ENCODE data around the gene SLC35E1. TPM values are rescaled to one million over a fixed set of nuclear protein-coding genes. Genes with fewer than 3 reads are reported as not detected.

Gene SLC35E1
- total and polyA plus RNA-seq, 7 experiments from 2014 or later, result 13.3 to 67.3 (median 33.7) TPM

DNA sequence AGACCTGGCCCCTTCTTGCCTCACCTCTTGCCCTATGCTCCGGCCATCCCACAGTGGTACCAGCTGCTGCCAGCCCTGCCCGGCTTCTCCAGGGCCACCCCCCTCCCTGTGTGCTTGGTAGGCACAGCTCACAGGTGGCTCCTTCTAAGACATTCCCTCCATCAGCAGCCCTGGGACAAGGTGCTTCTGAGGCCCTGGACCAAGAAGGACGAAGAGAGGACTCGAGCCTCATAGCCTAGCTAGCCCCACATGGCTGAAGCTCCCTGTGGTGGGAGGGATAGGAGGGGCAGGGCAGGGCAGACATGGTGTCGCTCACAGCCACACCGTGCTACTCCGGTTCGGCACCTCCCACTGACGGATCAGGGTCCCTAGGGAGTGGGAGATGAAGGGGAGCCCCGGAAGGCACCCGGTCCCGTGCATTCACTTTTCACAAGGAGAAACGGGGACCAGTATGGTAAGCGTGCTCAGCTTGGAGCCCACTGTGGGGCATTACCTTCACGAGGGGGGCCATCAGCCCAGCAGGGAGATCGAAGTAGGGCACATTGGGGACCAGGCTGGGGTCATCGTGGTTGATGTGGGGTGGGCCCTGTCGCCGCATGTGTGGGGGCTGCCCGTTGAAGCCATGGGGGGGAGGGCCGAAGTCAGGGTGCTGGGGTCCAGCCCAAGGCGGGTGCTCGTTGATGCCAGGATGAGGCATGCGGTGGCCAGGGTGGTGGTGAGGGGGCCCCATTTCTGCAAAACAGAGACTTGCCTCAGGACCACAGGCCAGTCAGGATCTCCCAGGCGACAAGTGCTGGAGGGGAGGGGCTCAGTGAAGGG lies 49.4 kb downstream of the SLC35E1 start:
- peaks cover 0 to 46% (median 14%) of the 10 kb centered on the region in 5 donors for H3K36me3 Mint-ChIP-seq
- peaks cover 15 to 97% (median 20%) of the 10 kb centered on the region in 3 experiments for H3K36me3 ChIP-seq (ENCODE audit: control insufficient read depth in 2 of 3, insufficient read depth in 3 of 3, low read length in 3 of 3)

DNA sequence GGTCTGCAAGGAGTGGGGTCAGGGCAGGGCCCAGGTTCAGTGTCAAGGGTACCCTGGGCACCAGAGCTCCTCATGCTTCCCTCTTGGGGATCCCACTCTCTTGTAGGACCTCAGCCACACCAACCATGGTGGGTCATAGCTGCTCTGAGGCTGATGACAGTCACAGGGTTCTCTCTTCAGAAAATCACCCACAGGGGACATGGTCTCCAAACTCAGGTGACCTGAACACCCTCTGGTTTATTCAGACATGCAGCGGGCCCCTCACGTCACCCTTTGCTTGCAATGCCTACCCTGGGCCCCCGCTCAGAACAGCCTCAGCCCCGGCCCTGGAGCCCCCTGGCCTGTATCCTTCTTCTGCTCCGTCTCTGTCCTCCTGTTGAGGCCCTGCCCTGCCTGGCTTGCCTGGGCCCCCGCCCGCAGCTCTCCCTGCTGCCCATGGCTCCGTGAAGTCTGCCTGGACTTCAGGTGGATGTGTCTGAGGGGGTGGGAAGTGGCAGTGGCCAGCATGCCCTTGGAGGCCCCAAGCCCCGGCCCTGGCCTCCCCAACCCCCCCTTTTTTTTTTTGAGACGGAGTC lies 50.4 kb downstream of the SLC35E1 start:
- Histone ChIP-seq H3K9me3 (ENCODE audit: control insufficient read depth in 2 of 3, low read length in 3 of 3) (no peaks in the 10 kb centered on the region), H3K4me3 (ENCODE audit: low read length) (no peak overlapping the region), H3K4me1 (ENCODE audit: control insufficient read depth in 2 of 2, insufficient read depth in 2 of 2, low read length in 2 of 2) (peaks cover 0 to 9% of the 10 kb centered on the region in 2 donors), H3K27me3 (ENCODE audit: control insufficient read depth in 2 of 2, insufficient read depth in 2 of 2, low read length in 2 of 2) (no peaks in the 10 kb centered on the region), H3K27ac (ENCODE audit: low read depth, low read length) (no peak overlapping the region), H3K36me3 (ENCODE audit: control insufficient read depth in 2 of 3, insufficient read depth in 3 of 3, low read length in 3 of 3) (peaks cover 10 to 97% (median 18%) of the 10 kb centered on the region in 3 experiments)
- intact Hi-C loops (cut with micrococcal nuclease), result no loop called here
- ChIA-PET CTCF (no interaction called here), POLR2A (interaction anchor here (1.2 kb wide), 1 partner anchor 21 kb away, joined by 3 read pairs; no protein-coding TSS in a partner anchor)
- no peak for ATAC-seq
- Mint-ChIP-seq H3K4me3 (no peak overlapping the region), H3K27me3 (no peaks in the 10 kb centered on the region), H3K4me1 (peaks cover 0 to 4% (median 0%) of the 10 kb centered on the region in 7 donors), H3K27ac (peak overlapping the region in 1 of 9 donors; percentile 58), H3K9me3 (no peaks in the 10 kb centered on the region), H3K36me3 (peaks cover 0 to 42% (median 11%) of the 10 kb centered on the region in 5 donors)
- DNase-seq, result no peak

More for the DNA sequence above, 49.4 kb downstream of the SLC35E1 start:
- H3K4me3 ChIP-seq (ENCODE audit: low read length), result no peak overlapping the region
- POLR2A ChIA-PET, result interaction anchor here (1.2 kb wide), 1 partner anchor 20 kb away, joined by 3 read pairs; no protein-coding TSS in a partner anchor
- CTCF ChIA-PET, result interaction anchor here (0.7 kb wide), 1 partner anchor 528 kb away, joined by 3 read pairs; no protein-coding TSS in a partner anchor
- Mint-ChIP-seq H3K9me3 (no peaks in the 10 kb centered on the region), H3K4me1 (no peaks in the 10 kb centered on the region), H3K27me3 (no peaks in the 10 kb centered on the region), H3K4me3 (no peak overlapping the region), H3K27ac (peak overlapping the region in 1 of 9 donors; percentile 56)
- no peaks in the 10 kb centered on the region for H3K4me1 ChIP-seq (ENCODE audit: control insufficient read depth in 2 of 2, insufficient read depth in 2 of 2, low read length in 2 of 2)
- DNase-seq (no peak), ATAC-seq (no peak)
- intact Hi-C loops (cut with micrococcal nuclease), result no loop called here
- no peaks in the 10 kb centered on the region for H3K9me3 ChIP-seq (ENCODE audit: control insufficient read depth in 2 of 3, low read length in 3 of 3)
- no peak overlapping the region for H3K27ac ChIP-seq (ENCODE audit: low read depth, low read length)
- H3K27me3 ChIP-seq (ENCODE audit: control insufficient read depth in 2 of 2, insufficient read depth in 2 of 2, low read length in 2 of 2), result no peaks in the 10 kb centered on the region

DNA sequence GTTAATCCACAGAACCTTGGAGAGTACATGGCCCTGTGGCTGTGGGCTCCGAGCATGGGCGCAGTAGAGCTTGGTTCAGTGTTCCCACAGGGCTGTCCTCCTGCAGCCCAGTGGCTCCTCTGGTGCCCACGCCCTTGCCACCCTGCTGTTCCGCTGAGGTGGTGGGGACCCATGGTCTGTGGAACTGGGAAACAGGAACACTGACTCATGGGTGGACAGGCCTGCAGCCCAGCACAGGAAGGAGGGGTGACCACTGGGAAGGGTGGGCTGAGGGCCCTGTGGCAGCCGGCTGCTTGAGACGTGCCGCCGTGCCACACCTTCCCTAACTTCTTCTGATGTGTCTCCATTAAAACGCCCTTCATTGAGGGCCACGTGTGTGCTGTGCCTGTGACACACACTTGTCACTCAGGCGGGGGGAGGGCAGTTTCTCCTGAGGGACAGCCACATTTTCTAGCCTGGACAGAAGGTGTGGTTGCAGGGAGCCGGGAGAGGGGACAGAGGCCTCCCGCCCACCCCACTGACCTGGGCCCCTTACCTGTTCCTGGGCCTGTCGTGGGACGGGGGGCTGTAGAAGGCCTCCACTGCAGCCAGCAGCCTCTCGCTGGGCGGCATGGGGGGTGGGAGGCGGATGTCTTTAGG lies 51.1 kb downstream of the SLC35E1 start:
- Histone ChIP-seq H3K36me3 (ENCODE audit: control insufficient read depth in 2 of 3, insufficient read depth in 3 of 3, low read length in 3 of 3) (peaks cover 8 to 93% (median 16%) of the 10 kb centered on the region in 3 experiments), H3K9me3 (ENCODE audit: control insufficient read depth in 2 of 3, low read length in 3 of 3) (no peaks in the 10 kb centered on the region), H3K4me3 (ENCODE audit: low read length) (no peak overlapping the region), H3K4me1 (ENCODE audit: control insufficient read depth in 2 of 2, insufficient read depth in 2 of 2, low read length in 2 of 2) (peaks cover 0 to 11% of the 10 kb centered on the region in 2 donors), H3K27ac (ENCODE audit: low read depth, low read length) (no peak overlapping the region), H3K27me3 (ENCODE audit: control insufficient read depth in 2 of 2, insufficient read depth in 2 of 2, low read length in 2 of 2) (no peaks in the 10 kb centered on the region)
- Mint-ChIP-seq H3K4me3 (no peak overlapping the region), H3K27me3 (no peaks in the 10 kb centered on the region), H3K9me3 (no peaks in the 10 kb centered on the region), H3K27ac (peak overlapping the region in 1 of 9 donors; percentile 38), H3K36me3 (peaks cover 0 to 42% (median 11%) of the 10 kb centered on the region in 5 donors), H3K4me1 (peaks cover 0 to 4% (median 0%) of the 10 kb centered on the region in 7 donors)
- ATAC-seq, result no peak
- DNase-seq, result no peak
- ChIA-PET CTCF (no interaction called here), POLR2A (no interaction called here)
- intact Hi-C loops (cut with micrococcal nuclease), result no loop called here

DNA sequence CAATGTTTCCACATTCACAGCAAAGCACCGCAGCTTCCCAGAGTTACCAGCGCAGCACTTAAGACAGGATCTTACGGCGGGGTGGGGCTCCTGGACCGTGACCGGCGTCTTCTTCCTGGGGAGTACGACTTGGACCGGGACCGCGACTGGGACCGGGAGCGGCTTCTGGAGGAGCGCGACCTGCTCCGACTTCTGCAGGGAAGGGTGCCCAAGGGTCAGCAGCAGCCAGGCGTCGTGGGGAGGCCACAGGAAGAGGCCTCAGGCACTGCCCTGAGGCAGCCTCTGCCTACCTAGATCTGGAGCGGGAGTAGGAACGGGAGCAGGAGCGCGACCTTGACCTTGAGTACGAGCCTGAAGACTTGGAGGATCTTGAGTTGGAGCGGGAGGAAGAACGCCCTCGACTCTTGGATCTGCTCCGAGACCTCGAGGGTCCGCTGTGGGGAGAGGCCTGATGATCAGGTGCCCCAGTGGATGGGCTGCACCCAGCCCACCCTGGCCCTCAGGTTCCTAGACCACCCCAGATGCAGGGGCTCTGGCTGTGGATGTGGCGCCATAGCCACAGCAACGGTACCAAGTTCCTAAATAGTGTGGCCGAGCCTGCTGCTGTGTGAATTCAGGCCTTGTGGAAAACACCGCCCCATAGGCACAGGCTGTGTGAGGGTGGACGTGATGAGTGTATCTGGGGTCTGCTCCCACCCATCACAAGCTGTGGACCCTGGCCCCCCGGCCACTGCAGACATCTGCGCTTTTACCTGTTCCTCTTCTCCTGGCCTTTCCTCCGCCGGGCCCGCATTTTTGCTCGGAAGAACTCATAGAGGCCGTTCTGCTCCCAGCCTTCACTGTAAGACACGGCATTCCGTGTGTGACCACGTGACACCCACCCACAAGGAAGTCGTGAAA lies 51.9 kb downstream of the SLC35E1 start:
- H3K27ac ChIP-seq (ENCODE audit: low read depth, low read length), result no peak overlapping the region
- Mint-ChIP-seq H3K36me3 (peaks cover 0 to 42% (median 11%) of the 10 kb centered on the region in 5 donors), H3K4me3 (no peak overlapping the region), H3K27ac (peak overlapping the region in 1 of 9 donors; percentile 51), H3K4me1 (peaks cover 0 to 4% (median 0%) of the 10 kb centered on the region in 7 donors), H3K9me3 (no peaks in the 10 kb centered on the region), H3K27me3 (no peaks in the 10 kb centered on the region)
- no peaks in the 10 kb centered on the region for H3K9me3 ChIP-seq (ENCODE audit: control insufficient read depth in 2 of 3, low read length in 3 of 3)
- CTCF ChIA-PET, result no interaction called here
- intact Hi-C loops (cut with micrococcal nuclease), result no loop called here
- H3K4me1 ChIP-seq (ENCODE audit: control insufficient read depth in 2 of 2, insufficient read depth in 2 of 2, low read length in 2 of 2), result peaks cover 0 to 11% of the 10 kb centered on the region in 2 donors
- ATAC-seq (no peak), DNase-seq (no peak)
- H3K27me3 ChIP-seq (ENCODE audit: control insufficient read depth in 2 of 2, insufficient read depth in 2 of 2, low read length in 2 of 2), result no peaks in the 10 kb centered on the region
- no peak overlapping the region for H3K4me3 ChIP-seq (ENCODE audit: low read length)
- POLR2A ChIA-PET, result no interaction called here
- peaks cover 8 to 85% (median 11%) of the 10 kb centered on the region in 3 experiments for H3K36me3 ChIP-seq (ENCODE audit: control insufficient read depth in 2 of 3, insufficient read depth in 3 of 3, low read length in 3 of 3)

DNA sequence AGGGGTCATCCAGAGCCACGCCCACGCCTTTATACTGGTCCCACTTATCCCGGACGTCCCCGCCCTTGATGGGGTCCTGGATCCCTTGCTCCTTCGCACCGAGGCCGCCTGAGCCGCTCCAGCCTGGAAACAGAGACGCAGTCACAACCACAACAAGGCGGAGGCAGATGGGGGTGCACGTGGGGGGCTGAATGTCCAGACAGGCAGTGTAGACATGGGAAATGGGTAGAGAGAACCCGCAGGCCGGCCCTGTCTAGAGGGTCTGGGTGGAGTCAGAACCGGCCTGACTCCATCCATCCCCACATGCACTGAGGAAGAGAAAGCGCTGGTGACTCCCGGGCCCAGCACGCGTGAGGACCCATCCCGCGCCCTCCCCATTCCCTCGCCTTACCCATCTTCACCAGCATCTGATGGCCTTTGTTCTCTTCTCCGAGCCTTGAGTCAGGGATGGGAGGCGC lies 53.0 kb downstream of the SLC35E1 start:
- no peaks in the 10 kb centered on the region for H3K9me3 ChIP-seq (ENCODE audit: control insufficient read depth in 2 of 3, low read length in 3 of 3)
- DNase-seq, result no peak
- CTCF ChIA-PET, result no interaction called here
- peak overlapping the region in 1 of 9 donors; percentile 51 for H3K27ac Mint-ChIP-seq
- peaks cover 0 to 42% (median 11%) of the 10 kb centered on the region in 5 donors for H3K36me3 Mint-ChIP-seq
- no peaks in the 10 kb centered on the region for H3K9me3 Mint-ChIP-seq
- no peak overlapping the region for H3K4me3 ChIP-seq (ENCODE audit: low read length)
- peaks cover 0 to 4% (median 0%) of the 10 kb centered on the region in 7 donors for H3K4me1 Mint-ChIP-seq
- H3K4me1 ChIP-seq (ENCODE audit: control insufficient read depth in 2 of 2, insufficient read depth in 2 of 2, low read length in 2 of 2), result peaks cover 0 to 11% of the 10 kb centered on the region in 2 donors
- POLR2A ChIA-PET, result no interaction called here
- no peaks in the 10 kb centered on the region for H3K27me3 ChIP-seq (ENCODE audit: control insufficient read depth in 2 of 2, insufficient read depth in 2 of 2, low read length in 2 of 2)
- H3K27me3 Mint-ChIP-seq, result no peaks in the 10 kb centered on the region
- peaks cover 8 to 75% (median 11%) of the 10 kb centered on the region in 3 experiments for H3K36me3 ChIP-seq (ENCODE audit: control insufficient read depth in 2 of 3, insufficient read depth in 3 of 3, low read length in 3 of 3)
- no peak for ATAC-seq
- H3K27ac ChIP-seq (ENCODE audit: low read depth, low read length), result no peak overlapping the region
- H3K4me3 Mint-ChIP-seq, result no peak overlapping the region
- intact Hi-C loops (cut with micrococcal nuclease), result no loop called here
